Measurements from ENCODE around the gene RNU7-1. TPM values are rescaled to one million over a fixed set of nuclear protein-coding genes. Genes with fewer than 3 reads are reported as not detected.
A peak's percentile ranks its signal among the peaks of the same experiment; 100 is the strongest.

Gene RNU7-1
- total RNA-seq, 1 experiment from 2014 or later: not detected

- H3K4me3 ChIP-seq: peak within 1 kb of the TSS; percentile 55
- no peaks in the 10 kb centered on the region for H3K36me3 ChIP-seq
- H3K27me3 ChIP-seq: peaks cover 27% of the 10 kb centered on the region
- no peak within 1 kb of the TSS for H3K27ac ChIP-seq
- H3K9me3 ChIP-seq (replicated peaks): no peaks in the 10 kb centered on the region
- DNase-seq: peak; percentile 51 to 59
- H3K4me1 ChIP-seq: no peaks in the 10 kb centered on the region
These were observed 29.2 kb upstream of the RNU7-1 start, which contains the start of gene ENO2 for GRCh38 chr12:6914246-6914946. Gene ENO2 (plus strand): TSS chr12:6914580. CDS start chr12:6915833, 1,253 bp downstream.

- no peaks in the 10 kb centered on the region for H3K36me3 ChIP-seq
- peak overlapping the region; percentile 55 for H3K4me3 ChIP-seq
- peaks cover 23% of the 10 kb centered on the region for H3K27me3 ChIP-seq
- no peak for DNase-seq
- H3K4me1 ChIP-seq: no peaks in the 10 kb centered on the region
- H3K9me3 ChIP-seq (replicated peaks): no peaks in the 10 kb centered on the region
- H3K27ac ChIP-seq: no peak overlapping the region
These were observed 28.4 kb upstream of the RNU7-1 start for GRCh38 chr12:6914947-6915788.

- Histone ChIP-seq H3K36me3 (no peaks in the 10 kb centered on the region), H3K27me3 (peaks cover 23% of the 10 kb centered on the region), H3K4me3 (no peak overlapping the region), H3K27ac (no peak overlapping the region), H3K9me3 (replicated peaks) (no peaks in the 10 kb centered on the region), H3K4me1 (no peaks in the 10 kb centered on the region)
- DNase-seq: no peak
These were observed 27.8 kb upstream of the RNU7-1 start for GRCh38 chr12:6915789-6916285.

GRCh38 chr12:6916426-6917200 lies 27.0 kb upstream of the RNU7-1 start:
- Histone ChIP-seq H3K4me3 (no peak overlapping the region), H3K27ac (no peak overlapping the region), H3K27me3 (peaks cover 23% of the 10 kb centered on the region), H3K4me1 (no peaks in the 10 kb centered on the region), H3K9me3 (replicated peaks) (no peaks in the 10 kb centered on the region), H3K36me3 (no peaks in the 10 kb centered on the region)
- no peak for DNase-seq

- no peaks in the 10 kb centered on the region for H3K36me3 ChIP-seq
- H3K27ac ChIP-seq: no peak overlapping the region
- no peak for DNase-seq
- H3K27me3 ChIP-seq: peaks cover 16% of the 10 kb centered on the region
- no peaks in the 10 kb centered on the region for H3K4me1 ChIP-seq
- no peak overlapping the region for H3K4me3 ChIP-seq
- H3K9me3 ChIP-seq (replicated peaks): no peaks in the 10 kb centered on the region
These were observed 26.0 kb upstream of the RNU7-1 start for GRCh38 chr12:6917491-6918231.

- Histone ChIP-seq H3K36me3 (no peaks in the 10 kb centered on the region), H3K4me3 (no peak overlapping the region), H3K27me3 (peaks cover 4% of the 10 kb centered on the region; the same call in 1 of the 2 replicates), H3K9me3 (replicated peaks) (no peaks in the 10 kb centered on the region), H3K27ac (no peak overlapping the region), H3K4me1 (peaks cover 4% of the 10 kb centered on the region)
- no peak for DNase-seq
These were observed 24.0 kb upstream of the RNU7-1 start for GRCh38 chr12:6919588-6919987.

- no peak for DNase-seq
- H3K27me3 ChIP-seq: no peaks in the 10 kb centered on the region
- no peak overlapping the region for H3K27ac ChIP-seq
These were observed 22.1 kb upstream of the RNU7-1 start for GRCh38 chr12:6921539-6921938.

GRCh38 chr12:6921996-6922946 lies 21.3 kb upstream of the RNU7-1 start:
- Histone ChIP-seq H3K9me3 (replicated peaks) (no peaks in the 10 kb centered on the region), H3K27ac (no peak overlapping the region), H3K27me3 (no peaks in the 10 kb centered on the region), H3K36me3 (no peaks in the 10 kb centered on the region), H3K4me1 (peaks cover 22% of the 10 kb centered on the region), H3K4me3 (no peak overlapping the region)
- DNase-seq: no peak

More at GRCh38 chr12:6921539-6921938, 22.1 kb upstream of the RNU7-1 start:
- Histone ChIP-seq H3K4me1 (peaks cover 20% of the 10 kb centered on the region), H3K36me3 (no peaks in the 10 kb centered on the region), H3K9me3 (replicated peaks) (no peaks in the 10 kb centered on the region), H3K4me3 (no peak overlapping the region)

- Histone ChIP-seq H3K27me3 (no peaks in the 10 kb centered on the region), H3K4me1 (peaks cover 22% of the 10 kb centered on the region), H3K4me3 (no peak overlapping the region), H3K9me3 (replicated peaks) (no peaks in the 10 kb centered on the region), H3K27ac (no peak overlapping the region), H3K36me3 (no peaks in the 10 kb centered on the region)
- DNase-seq: no peak
These were observed 20.4 kb upstream of the RNU7-1 start for GRCh38 chr12:6923003-6923732.

GRCh38 chr12:6923851-6924250 lies 19.8 kb upstream of the RNU7-1 start:
- Histone ChIP-seq H3K9me3 (replicated peaks) (no peaks in the 10 kb centered on the region), H3K27ac (no peak overlapping the region), H3K4me1 (peaks cover 22% of the 10 kb centered on the region), H3K4me3 (no peak overlapping the region), H3K27me3 (no peaks in the 10 kb centered on the region), H3K36me3 (no peaks in the 10 kb centered on the region)
- no peak for DNase-seq

- H3K4me1 ChIP-seq: peaks cover 26% of the 10 kb centered on the region
- peak overlapping the region; percentile 62 for H3K27ac ChIP-seq
- peak in 1 of 2 experiments; percentile 64 for DNase-seq
- H3K36me3 ChIP-seq: no peaks in the 10 kb centered on the region
- H3K4me3 ChIP-seq: peak overlapping the region; percentile 35
- H3K27me3 ChIP-seq: no peaks in the 10 kb centered on the region
- H3K9me3 ChIP-seq (replicated peaks): no peaks in the 10 kb centered on the region
These were observed 18.4 kb upstream of the RNU7-1 start for GRCh38 chr12:6925239-6925539.

GRCh38 chr12:6925540-6926279 lies 17.9 kb upstream of the RNU7-1 start:
- DNase-seq: peak; percentile 69 to 85
- Histone ChIP-seq H3K4me1 (peaks cover 26% of the 10 kb centered on the region), H3K36me3 (no peaks in the 10 kb centered on the region; the same call in 1 of the 2 replicates), H3K9me3 (replicated peaks) (no peaks in the 10 kb centered on the region), H3K27me3 (no peaks in the 10 kb centered on the region), H3K27ac (peak overlapping the region; percentile 62), H3K4me3 (peak overlapping the region; percentile 35)

All from SJCRH30 (cell line).